Smooth muscle cell (in vitro differentiated cells): Measurements from ENCODE around the gene VAPB. TPM values are rescaled to one million over a fixed set of nuclear protein-coding genes. Genes with fewer than 3 reads are reported as not detected.
A peak's percentile ranks its signal among the peaks of the same experiment; 100 is the strongest.

Experiments
- DNase-seq: peaks from one replicate; lab custom pipeline; 2025; ENCODE audit not compliant: unreplicated experiment; lab: John Stamatoyannopoulos, UW
- H2AFZ ChIP-seq: fragments of 200-600 bp; sonication (generic); 2 replicates; pipeline ENCODE4 v1.6.0; 2016; ENCODE audit warnings: antibody characterized with exemption, low read depth, mild to moderate bottlenecking
- H3F3A ChIP-seq: fragments of 200-600 bp; sonication (generic); 2 replicates; pipeline ENCODE4 v1.6.0; 2017; ENCODE audit warnings: antibody characterized with exemption, low read depth
- H3K27ac ChIP-seq: fragments of 200-600 bp; sonication (generic); 2 replicates; pipeline ENCODE4 v1.5.1; 2016; ENCODE audit warnings: low read depth, mild to moderate bottlenecking
- H3K27me3 ChIP-seq: fragments of 200-600 bp; sonication (generic); 2 replicates; pipeline ENCODE4 v1.6.1; 2016; ENCODE audit warnings: low read depth, mild to moderate bottlenecking
- H3K36me3 ChIP-seq: fragments of 200-600 bp; sonication (generic); 2 replicates; pipeline ENCODE4 v1.5.1; 2016; ENCODE audit warnings: low read depth
- H3K4me1 ChIP-seq: fragments of 200-600 bp; sonication (generic); 2 replicates; pipeline ENCODE4 v1.5.1; 2016; ENCODE audit warnings: low read depth
- H3K4me2 ChIP-seq: fragments of 200-600 bp; sonication (generic); 2 replicates; pipeline ENCODE4 v1.6.0; 2016; ENCODE audit warnings: mild to moderate bottlenecking
- H3K4me3 ChIP-seq: fragments of 200-600 bp; sonication (generic); 2 replicates; pipeline ENCODE4 v1.5.1; 2016; ENCODE audit warnings: mild to moderate bottlenecking
- H3K79me2 ChIP-seq: fragments of 200-600 bp; sonication (generic); 2 replicates; pipeline ENCODE4 v1.6.0; 2016; ENCODE audit warnings: low read depth, mild to moderate bottlenecking
- H3K9ac ChIP-seq: fragments of 200-600 bp; sonication (generic); 2 replicates; pipeline ENCODE4 v1.6.0; 2016; ENCODE audit warnings: low read depth
- H3K9me3 ChIP-seq: fragments of 200-600 bp; sonication (generic); replicated peaks from 2 replicates; pipeline ENCODE4 v1.5.1; 2016; ENCODE audit warnings: low read depth
- H4K20me1 ChIP-seq: fragments of 200-600 bp; sonication (generic); 2 replicates; pipeline ENCODE4 v1.6.0; 2016; ENCODE audit warnings: low read depth
- WGBS: methylation state at CpG from one replicate; pipeline ENCODE4 v1.1.7; 2016; ENCODE audit warnings: low lambda C conversion rate; 5-methylcytosine and 5-hydroxymethylcytosine counted together
- polyA plus RNA-seq: library from polyadenylated mRNA; unstranded; fragments of >200 nt; fragmentation: Nextera tagmentation; extraction: Ambion mirVana; gene quantifications from 2 replicates; pipeline ENCODE4 v1.2.1, GENCODE V29; 2016
- total RNA-seq: library from RNA; depleted of rRNA; stranded (reverse); fragments of >200 nt; gene quantifications from 2 replicates; pipeline ENCODE4 v1.2.3, GENCODE V29; 2014
- TF ChIP-seq, protein P1 (sequence below): fragments of 200-600 bp; sonication (generic); IDR thresholded peaks from 2 replicates; pipeline ENCODE4 v1.5.1; 2017; ENCODE audit warnings: borderline replicate concordance, mild to moderate bottlenecking, antibody characterized with exemption; ENCODE audit not compliant: insufficient read depth, poor library complexity, severe bottlenecking

Gene VAPB
- total and polyA plus RNA-seq, 2 experiments from 2014 or later = 14.9 to 28.2 TPM

DNA sequence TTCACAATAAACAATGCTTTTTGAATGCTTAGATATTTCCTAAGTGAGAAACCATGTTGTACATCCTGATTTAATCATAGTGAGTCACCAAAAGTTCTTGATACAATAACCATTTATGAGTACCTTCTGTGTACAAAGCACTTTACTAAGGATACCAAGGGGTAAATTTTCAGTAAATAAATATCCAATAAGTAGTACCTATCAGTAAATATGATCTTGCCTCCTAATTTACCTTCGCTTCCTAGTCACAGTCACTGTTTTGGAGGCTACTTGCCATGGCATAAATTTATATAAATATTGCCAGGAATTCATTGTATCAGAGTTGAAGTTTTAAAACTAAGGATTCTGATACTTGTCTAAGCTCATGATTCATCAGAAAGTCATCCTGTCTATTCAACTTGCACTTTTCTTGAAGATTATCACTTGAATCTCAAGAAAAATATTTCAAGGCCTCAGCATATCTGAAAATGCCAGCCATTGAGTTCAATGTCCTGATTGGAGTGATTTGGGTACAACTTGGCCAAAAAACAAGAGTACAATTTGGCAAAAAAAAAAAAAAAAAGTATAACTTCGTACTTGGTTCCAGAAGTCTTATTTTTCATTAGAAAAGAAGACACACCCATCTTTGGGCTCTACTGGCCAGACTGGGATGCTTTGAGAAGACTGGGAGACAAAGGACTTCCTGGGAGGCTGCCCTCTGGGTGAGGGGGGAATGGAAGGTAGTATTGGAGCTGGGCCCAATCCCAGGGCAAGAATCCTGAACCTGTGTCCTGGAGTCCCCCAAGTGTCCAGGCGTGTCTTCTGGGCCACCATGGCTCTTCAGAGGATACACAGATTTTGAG lies 46.7 kb upstream of the VAPB start:
- Histone ChIP-seq H3K27ac (peak overlapping the region; percentile 45), H3K4me1 (peaks cover 9% of the 10 kb centered on the region), H3K4me2 (peak overlapping the region; percentile 51), H3K9me3 (no peaks in the 10 kb centered on the region), H3K36me3 (peaks cover 5% of the 10 kb centered on the region), H3K9ac (no peak overlapping the region), H3F3A (no peaks in the 10 kb centered on the region), H3K79me2 (peaks cover 25% of the 10 kb centered on the region), H2AFZ (no peak overlapping the region), H4K20me1 (peaks cover 95% of the 10 kb centered on the region), H3K4me3 (no peak overlapping the region), H3K27me3 (no peaks in the 10 kb centered on the region)
- TF ChIP-seq, protein P1, sequence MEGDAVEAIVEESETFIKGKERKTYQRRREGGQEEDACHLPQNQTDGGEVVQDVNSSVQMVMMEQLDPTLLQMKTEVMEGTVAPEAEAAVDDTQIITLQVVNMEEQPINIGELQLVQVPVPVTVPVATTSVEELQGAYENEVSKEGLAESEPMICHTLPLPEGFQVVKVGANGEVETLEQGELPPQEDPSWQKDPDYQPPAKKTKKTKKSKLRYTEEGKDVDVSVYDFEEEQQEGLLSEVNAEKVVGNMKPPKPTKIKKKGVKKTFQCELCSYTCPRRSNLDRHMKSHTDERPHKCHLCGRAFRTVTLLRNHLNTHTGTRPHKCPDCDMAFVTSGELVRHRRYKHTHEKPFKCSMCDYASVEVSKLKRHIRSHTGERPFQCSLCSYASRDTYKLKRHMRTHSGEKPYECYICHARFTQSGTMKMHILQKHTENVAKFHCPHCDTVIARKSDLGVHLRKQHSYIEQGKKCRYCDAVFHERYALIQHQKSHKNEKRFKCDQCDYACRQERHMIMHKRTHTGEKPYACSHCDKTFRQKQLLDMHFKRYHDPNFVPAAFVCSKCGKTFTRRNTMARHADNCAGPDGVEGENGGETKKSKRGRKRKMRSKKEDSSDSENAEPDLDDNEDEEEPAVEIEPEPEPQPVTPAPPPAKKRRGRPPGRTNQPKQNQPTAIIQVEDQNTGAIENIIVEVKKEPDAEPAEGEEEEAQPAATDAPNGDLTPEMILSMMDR = no peak
- DNase-seq = no peak
- WGBS = 94% methylated on average over 3 of the region's 3 CpGs

DNA sequence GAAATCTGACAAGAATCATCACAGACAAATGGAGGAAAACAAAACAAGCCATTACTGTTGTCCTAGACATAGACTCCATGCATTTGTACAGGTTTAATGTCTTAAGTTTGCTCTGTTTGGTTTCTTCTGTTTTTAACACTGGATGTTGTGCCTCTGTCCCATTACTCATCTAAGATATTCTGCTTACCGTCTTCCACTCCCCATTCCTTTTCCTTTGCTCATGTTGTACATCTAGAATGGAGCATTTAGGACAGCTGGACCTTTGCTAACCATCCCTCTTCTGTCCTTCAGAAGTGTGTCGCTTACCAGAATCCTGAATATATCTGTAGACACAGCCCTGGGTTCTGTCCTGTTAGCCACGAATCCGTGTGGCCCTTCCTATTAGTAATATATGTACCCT lies 44.3 kb upstream of the VAPB start:
- Histone ChIP-seq H3K27ac (no peak overlapping the region), H4K20me1 (peaks cover 92% of the 10 kb centered on the region), H3K4me3 (no peak overlapping the region), H3K9ac (no peak overlapping the region), H3K27me3 (no peaks in the 10 kb centered on the region), H3K4me2 (no peak overlapping the region), H3K4me1 (peaks cover 9% of the 10 kb centered on the region), H2AFZ (no peak overlapping the region), H3K9me3 (no peaks in the 10 kb centered on the region), H3K79me2 (peaks cover 7% of the 10 kb centered on the region), H3F3A (no peaks in the 10 kb centered on the region), H3K36me3 (peaks cover 5% of the 10 kb centered on the region)
- 81% methylated on average over 4 of the region's 4 CpGs for WGBS
- DNase-seq = no peak
- TF ChIP-seq, protein P1 = no peak

DNA sequence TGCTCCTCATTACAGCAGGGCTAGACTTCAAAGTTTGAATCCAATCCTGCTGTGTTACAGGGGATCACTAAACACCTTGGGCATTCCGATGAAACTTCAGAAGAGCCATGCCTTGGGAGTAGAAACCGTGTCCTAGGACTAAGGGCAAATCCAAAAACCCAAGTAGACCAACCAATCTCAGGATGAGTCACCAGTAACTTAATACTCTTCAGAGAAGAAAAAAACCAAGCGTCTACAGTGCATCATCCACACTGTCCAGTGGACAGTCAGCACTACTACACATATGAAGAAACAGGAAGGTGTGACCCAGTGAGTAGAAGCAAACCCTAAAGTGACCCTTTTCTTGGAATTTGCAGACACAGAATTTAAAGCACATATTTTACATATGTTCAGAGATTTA lies 39.5 kb upstream of the VAPB start:
- H3K9me3 ChIP-seq = no peaks in the 10 kb centered on the region
- WGBS = 55% methylated on average over 3 of the region's 3 CpGs
- peaks cover 45% of the 10 kb centered on the region for H4K20me1 ChIP-seq
- no peak overlapping the region for H3K9ac ChIP-seq
- H3K4me2 ChIP-seq = no peak overlapping the region
- no peaks in the 10 kb centered on the region for H3K27me3 ChIP-seq
- H3K36me3 ChIP-seq = peaks cover 22% of the 10 kb centered on the region
- H3K27ac ChIP-seq = no peak overlapping the region
- H3K4me3 ChIP-seq = no peak overlapping the region
- peaks cover 3% of the 10 kb centered on the region for H3K79me2 ChIP-seq
- no peaks in the 10 kb centered on the region for H3K4me1 ChIP-seq
- no peak overlapping the region for H2AFZ ChIP-seq
- no peaks in the 10 kb centered on the region for H3F3A ChIP-seq
- TF ChIP-seq, protein P1 = no peak
- DNase-seq = no peak

DNA sequence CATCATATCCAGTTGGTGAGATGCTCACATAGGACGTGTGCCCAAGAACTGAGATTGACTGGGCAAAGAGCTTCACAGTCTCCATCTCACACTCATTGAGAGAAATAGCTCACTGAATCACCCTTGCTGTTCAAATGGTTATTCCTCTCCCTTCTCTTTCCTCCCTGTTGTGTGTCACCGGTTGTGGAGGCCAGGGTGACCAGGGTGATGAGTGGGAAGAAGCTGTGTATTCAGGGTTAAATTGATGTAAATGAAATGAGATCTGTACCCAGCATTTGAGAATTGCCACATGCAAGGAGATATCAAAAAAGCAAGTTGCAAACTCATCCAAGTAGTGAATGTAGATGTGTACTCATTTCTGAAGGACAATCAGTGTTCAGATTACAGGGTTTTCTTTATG lies 36.6 kb upstream of the VAPB start:
- Histone ChIP-seq H3K9me3 (no peaks in the 10 kb centered on the region), H3K27me3 (no peaks in the 10 kb centered on the region), H3K4me3 (no peak overlapping the region), H3K36me3 (peaks cover 20% of the 10 kb centered on the region), H3K27ac (no peak overlapping the region), H3K4me1 (no peaks in the 10 kb centered on the region), H3K79me2 (peaks cover 3% of the 10 kb centered on the region), H2AFZ (no peak overlapping the region), H3K9ac (no peak overlapping the region), H4K20me1 (peaks cover 18% of the 10 kb centered on the region), H3K4me2 (no peak overlapping the region), H3F3A (no peaks in the 10 kb centered on the region)
- 81% methylated on average over 2 of the region's 2 CpGs for WGBS
- no peak for DNase-seq
- TF ChIP-seq, protein P1 = no peak
